ENCODE data around the gene EFNA5. TPM values are rescaled to one million over a fixed set of nuclear protein-coding genes. Genes with fewer than 3 reads are reported as not detected.

EFNA5 gene
- total RNA-seq, 1 donor from 2014 or later = 93.7 TPM

DNA sequence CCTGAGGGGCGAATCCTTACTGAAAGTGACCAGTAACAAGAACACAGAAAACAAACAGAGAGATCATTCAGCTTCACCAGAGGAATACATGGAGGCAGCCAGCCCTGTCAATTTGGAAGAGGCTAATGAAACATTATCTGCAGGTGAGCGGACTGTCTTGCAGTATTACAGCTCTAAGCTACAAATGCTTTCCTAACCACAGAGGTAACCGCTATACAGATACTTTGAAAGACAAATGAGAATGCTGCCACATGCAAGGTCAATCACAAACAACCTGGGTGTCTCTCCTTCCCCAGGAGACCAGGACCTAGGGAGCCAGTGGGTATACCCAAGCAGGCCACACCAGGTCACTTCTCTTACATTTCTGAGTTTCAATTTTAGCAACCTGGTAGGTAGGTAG is 30.2 kb downstream of the EFNA5 start:
- no peak for DNase-seq (ENCODE audit: low read depth in 2 of 2)

DNA sequence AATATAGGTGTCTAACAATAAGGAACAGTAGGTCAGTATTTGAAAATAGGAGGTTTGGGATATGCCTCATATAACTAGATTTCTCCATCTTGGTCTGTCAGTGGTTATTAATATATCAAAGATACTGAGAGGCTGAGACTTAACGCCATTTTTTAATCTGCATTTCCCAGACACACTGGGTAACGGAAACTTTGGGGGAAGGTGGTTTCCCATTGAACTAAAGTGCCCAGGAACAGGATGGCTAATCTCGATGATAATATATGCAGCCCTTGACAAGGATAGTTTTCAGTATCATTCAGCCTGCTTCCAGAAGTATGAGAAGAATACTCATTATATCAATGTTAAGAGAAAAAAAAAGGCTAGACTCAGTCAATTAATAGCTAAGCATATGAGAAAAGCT is 30.7 kb downstream of the EFNA5 start:
- no peak for DNase-seq (ENCODE audit: low read depth in 2 of 2)

DNA sequence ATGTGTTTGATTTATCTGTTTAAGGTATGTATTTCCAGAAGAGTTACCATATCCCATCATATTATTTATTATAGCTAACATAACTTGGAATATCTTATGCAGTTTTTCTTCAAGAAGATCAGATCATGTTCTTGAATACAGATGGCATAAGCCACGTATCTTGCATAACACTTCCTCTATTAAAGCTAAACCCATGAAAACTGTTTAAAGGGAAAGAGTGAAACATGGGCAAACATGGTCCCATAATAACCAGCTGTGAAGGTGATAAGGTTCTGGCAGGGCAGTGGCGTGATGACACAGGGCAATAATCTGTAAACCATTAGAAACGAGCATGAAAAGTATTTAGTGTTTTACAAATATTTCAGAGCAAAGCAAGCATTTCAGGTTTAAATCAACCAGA is 34.2 kb downstream of the EFNA5 start:
- DNase-seq (ENCODE audit: low read depth in 2 of 2) = no peak

DNA sequence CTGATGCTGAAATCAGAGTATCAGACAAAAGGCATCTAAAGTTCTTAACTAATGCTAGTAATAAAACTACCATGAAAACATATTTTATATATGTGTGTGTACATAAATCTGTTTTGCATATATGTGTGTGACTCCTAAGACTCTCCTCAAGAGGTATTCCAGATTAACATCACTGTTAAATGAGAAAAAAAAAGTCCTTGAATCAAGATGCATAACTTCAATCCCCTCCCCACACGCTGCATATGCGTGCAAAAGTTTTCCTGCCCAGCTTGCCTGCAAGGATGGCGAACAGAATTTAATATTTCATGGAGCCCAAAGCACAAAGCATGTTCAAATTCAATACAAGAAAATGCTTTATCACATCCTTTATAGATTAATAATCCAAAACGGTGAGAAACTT is 34.7 kb downstream of the EFNA5 start:
- no peak for DNase-seq (ENCODE audit: low read depth in 2 of 2)

DNA sequence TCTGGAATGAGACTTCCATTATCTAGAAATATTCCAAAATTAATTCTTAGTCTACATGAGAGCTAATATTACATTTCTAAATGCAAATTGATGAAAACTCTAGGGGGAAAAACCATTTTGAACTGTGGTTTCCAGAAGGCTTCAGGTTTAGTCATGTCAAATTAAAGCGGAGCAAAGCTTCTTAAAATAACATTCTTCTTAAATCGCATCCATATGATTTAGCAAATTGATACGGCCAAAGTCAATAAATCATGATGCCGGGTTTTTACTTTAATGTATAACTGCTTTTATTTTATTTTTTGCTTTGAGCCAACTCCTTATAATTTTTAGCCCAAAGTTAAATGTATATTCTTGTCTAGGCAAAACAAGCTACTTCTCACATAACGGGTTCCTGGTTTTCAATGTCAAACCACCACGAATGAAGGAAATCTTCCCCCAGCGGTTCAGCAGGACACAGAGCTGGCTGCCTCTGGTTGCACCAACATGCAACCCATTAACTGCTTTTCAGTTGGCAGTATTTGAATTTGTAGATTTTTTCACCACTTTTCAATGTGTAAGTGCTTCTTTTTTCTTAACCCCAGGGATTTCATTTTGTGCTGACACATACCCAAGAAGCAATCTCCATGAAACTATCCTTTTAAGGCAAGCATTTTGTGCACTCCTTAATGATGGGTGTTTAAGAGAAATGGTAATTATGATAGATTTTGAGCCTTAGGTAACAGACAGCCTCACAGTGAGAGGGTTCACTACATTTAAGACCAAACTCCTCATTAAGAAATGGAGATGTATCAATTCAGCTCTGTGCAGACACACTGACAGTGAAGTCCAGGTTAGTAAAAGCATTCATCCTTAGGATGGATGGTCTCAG is 35.5 kb downstream of the EFNA5 start:
- DNase-seq (ENCODE audit: low read depth in 2 of 2) = no peak

DNA sequence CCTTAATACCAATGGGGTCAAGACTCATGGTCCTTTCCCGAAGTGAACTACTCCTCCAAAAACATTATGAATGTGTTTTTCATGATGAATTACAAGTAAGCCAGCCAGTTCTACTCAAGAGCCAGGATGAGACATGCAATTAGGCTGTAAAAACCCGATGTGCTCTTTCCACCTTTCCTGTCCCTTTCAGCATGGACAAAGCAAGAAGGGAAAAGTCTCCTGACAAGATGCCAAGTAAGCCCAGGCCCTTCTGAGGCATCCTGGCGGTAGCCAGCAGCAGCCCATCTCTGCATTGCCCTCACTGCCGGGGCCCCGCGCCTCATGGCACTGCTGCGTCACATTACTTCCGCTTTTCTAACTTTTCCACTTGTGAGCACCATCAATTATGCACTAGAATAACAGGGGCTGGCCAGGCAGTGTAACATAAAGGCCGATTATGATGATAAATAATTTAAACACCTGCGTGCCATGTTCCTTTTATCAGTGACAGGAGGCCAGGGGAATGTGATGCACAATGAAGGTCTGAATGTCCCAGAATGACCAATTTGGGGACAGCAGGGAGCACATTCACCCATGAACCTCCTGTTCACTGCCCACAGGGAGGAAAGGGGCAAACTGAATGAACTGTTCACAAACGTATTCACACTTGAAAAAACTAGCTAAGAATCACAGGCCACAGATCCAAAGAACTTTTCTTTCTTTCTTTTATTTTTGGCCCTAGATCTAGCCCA is 37.4 kb downstream of the EFNA5 start:
- no peak for DNase-seq (ENCODE audit: low read depth in 2 of 2)

DNA sequence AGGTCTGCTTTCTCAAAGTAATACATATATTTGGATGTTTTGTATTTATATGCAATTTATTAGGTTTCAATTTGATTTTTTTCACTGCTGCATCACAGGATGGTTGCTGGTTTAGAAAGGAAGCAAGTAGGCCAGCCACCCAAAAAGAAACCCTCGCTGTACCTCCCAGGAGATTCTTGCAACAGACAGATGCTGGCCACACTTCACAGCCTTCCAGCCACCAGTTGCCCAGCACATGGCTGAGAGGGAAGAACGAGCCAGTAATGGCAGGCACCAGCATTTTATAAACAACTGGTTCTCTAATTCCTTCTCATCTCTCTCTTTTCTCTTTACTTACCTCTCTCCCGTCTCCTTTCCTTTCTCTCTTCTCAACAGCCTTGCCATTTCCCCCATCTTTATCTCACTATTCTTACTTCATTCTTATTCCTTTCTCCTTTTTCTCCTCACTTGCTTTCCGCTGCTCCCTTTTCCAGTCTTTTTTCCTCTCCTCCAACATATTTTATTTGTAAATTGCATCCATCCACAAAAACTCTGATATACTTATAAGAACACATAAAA is 38.9 kb downstream of the EFNA5 start:
- no peak for DNase-seq (ENCODE audit: low read depth in 2 of 2)

DNA sequence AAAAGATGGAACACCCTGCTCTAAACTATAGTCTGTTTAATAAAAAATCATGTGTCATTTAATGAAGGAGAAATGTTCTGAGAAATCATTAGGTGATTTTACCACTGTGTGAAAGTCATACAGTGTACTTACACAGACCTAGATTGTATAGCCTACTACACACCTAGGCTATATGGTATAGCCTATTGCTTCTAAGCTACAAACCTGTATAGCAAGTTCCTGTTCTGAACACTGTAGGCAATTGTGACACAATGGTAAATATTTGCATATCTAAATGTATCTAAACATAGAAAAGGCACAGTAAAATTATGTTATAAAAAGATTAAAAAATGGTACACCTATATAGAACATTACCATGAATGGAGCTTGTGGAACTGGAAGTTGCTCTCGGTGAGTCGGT is 40.6 kb downstream of the EFNA5 start:
- DNase-seq (ENCODE audit: low read depth in 2 of 2) = no peak

DNA sequence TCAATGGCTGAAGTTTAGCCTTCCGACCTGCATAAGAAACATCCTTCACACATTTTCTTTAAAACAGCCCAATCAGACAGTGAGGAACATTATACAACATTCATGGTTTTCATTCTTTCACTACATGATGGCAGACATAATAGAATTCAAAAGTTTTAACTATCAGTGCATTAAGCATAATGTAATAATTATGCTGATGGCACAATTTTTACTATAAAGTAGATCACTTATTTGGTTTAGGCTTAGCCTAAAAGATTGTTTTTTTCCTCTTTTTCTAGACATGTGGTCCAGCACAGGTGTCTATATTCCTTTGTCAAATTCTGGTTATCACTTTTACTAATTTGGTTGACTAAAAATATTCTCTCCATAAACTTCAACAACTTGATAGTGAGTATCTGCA is 46.5 kb downstream of the EFNA5 start:
- DNase-seq (ENCODE audit: low read depth in 2 of 2) = no peak

DNA sequence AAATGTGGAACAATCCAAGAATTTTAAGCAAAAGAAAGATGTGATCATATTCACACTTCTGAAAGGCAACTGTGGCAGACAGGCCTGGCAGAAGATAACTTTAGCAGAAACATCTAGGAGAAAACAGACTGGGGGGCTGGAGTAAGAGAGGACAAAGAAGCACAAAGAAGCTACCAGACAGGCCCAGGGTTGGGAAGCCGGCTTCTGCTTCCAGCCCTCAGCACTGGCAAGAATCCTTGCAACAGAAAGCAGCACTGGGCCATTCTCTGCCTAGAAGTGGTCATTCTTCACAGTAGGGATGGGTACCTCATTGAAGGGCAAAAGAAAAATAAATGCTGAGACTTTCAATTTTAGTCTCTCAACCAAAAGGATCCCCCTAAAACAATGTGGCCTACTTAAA is 49.6 kb downstream of the EFNA5 start:
- no peak for DNase-seq (ENCODE audit: low read depth in 2 of 2)

DNA sequence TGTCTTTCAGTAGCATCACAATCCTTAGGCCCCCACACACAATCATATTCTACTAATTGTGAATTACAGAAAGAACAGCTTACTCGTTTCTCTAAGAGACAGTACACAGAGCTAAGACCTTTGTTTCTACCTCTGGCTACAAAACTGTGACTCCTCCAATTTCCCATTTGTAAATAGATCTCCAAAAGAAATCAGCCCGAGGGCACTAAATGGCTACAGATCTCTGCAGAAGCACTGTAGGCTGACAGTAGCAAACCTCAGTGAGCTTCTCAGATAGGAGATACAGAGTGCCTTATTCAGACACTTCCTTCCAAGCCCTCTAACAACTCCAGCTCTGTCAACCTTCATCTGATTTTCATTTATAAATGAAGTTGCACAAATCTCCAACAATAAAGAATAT is 51.0 kb downstream of the EFNA5 start:
- no peak for DNase-seq (ENCODE audit: low read depth in 2 of 2)

DNA sequence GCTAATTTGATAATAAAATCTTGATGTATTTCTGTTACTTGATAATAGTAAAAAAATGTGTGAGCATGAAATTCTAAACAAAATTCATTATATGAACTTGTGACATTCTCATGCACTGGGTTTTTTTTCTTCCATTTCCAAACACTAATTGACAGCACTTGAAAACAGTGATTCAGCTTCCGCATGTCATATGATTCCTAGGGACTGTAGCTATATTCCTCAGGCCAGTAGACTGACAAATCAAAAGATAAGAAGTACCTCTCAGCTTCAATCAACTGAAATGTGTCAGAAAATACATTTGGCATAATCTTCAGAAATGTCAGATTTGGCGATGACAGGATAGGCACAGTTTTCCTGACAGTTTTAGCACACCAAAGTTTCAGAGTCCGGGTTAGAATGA is 52.5 kb downstream of the EFNA5 start:
- peak; percentile 9 to 28 for DNase-seq (ENCODE audit: low read depth in 2 of 2)

DNA sequence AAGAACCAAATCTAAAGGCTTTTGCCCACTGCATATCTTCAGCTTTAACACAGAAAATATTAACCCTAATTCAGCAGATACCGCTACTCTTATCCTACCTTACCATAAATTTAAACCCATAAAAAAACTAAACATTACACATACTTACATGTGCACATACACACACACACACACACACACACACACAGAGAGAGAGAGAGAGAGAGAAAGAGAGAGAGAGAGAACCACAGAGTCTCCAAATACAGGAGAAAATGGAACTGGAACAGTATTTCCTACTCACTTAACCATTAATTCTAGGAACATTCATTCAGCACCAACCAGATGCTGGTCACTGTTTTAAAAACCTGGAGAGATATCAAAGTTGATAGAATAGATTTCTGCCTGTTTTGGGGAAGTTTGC is 53.7 kb downstream of the EFNA5 start:
- no peak for DNase-seq (ENCODE audit: low read depth in 2 of 2)

DNA sequence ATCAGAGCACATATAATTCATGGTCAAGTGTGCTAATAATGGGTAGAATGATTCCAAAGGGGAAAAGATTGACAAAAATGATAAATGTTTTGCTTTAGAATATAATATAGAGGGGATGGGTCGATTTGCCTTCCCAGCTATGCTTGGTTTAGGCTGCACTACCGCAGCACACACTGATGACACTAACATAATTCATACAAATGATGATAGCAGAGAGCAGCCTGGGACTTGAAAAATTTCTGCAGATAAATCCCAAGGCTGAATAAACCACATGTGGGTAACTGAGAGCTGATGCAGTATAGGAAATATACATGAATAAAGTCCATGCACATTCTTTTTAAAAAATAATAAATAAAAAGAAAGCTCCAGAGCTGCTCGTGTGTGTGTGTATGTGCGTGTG is 54.5 kb downstream of the EFNA5 start:
- DNase-seq (ENCODE audit: low read depth in 2 of 2) = no peak

DNA sequence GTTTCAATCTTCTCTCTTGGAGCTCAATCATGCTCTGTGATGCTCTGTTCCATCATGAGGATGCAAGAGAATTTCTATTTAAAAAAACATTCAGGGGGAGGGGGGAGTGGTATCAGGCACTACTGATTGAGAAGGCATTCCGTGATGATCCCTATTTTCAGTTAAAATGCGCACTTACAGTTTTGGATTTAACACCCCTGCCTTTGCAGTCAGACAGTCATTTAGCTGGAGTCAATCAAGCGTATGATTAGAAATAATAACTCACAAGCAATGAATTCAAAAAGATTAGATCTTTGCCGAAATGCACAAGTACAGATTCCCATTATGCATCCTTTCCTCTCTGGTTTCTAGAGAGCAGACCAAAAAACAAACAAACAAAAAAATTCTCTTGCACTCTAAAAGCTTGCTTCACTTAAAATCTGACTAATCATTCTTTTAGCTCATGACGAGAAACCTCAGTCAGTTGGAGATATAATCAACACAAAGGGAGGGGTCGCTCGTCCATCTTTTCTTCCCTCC is 55.4 kb downstream of the EFNA5 start:
- DNase-seq (ENCODE audit: low read depth in 2 of 2) = no peak

DNA sequence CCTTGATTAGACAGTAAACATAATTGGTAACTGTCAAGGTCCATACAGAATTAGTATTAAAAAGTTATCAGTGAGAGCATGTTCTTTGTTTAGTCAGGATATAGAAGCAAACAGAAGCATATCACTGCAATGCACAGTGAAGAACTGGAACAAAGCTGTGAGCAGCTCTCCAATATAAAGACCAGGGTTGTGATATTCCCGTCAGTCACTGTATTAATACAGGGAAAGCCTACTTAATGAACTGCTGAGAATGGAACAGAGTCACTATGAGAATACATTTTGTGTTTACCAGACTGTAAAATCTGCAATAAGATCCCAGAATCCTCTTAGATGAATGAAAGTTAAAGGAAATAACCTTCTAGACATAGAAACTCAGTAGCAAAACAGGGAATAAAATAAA is 58.2 kb downstream of the EFNA5 start:
- DNase-seq (ENCODE audit: low read depth in 2 of 2) = no peak

DNA sequence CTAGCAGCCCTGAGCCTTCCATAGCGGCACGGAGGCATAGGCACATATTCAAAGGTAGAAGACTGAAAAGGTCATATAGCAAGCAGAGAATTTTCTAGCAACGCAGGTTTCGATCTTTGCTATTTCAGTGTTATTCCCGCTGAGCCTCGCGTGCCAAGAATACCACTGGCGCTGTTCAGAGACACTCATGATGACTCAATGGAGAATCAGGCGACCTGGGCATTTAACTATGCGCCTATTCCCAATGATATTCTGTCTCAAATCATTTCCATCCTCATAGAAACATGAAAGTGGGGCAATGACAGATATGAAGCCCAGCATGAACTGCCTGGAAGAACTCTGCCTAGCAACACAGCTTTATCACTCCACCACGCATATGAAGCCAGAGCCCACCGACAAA is 59.9 kb downstream of the EFNA5 start:
- no peak for DNase-seq (ENCODE audit: low read depth in 2 of 2)

DNA sequence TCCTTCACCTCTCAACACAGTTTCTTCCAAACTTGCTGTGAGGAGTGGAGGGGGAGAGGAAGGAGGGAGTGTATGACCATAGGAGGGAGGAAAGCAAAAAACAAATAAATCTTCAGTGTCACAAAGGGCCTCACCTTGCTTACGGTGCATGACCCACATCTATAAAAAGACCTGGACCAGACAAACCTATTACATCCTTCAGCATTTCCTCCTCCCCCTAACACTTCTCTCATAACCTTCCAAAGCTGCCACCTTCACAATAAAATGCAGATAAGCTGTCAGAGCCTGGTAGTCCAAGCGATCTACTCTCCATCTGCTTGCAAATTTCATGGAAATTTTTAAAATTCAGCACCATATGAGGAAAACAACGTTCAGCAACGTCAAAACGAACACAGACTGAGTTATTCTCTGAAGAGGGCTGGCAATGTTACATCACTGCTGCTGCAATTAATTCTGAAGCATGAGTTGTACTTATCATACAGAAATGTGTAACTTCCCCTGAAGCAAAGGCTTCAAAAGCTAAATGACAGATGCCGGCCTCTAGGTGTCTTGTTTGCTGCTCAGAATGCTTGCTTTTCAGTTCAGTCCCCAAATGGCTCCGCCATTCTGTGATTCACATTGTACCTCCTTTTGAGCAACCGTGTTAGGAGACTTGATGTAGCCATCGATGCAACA is 62.9 kb downstream of the EFNA5 start:
- DNase-seq (ENCODE audit: low read depth in 2 of 2) = no peak

DNA sequence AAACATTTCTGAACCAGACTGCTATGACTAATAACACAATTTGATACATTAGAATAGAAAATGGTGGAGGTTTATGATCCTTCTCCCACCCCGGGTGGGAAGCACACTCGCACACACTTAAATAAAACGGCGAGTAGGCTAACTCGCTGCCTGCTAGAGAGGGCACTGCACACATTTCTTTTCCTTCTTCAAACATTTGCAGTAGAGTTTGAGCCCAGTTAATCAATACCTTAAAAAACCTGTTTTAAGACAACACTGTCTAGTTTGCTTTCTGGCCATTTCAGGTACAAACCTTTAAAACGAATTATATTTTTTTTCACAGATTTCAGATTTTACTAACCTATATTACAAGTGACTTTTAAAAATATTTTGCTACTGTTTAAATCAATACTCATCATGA is 63.5 kb downstream of the EFNA5 start:
- no peak for DNase-seq (ENCODE audit: low read depth in 2 of 2)

DNA sequence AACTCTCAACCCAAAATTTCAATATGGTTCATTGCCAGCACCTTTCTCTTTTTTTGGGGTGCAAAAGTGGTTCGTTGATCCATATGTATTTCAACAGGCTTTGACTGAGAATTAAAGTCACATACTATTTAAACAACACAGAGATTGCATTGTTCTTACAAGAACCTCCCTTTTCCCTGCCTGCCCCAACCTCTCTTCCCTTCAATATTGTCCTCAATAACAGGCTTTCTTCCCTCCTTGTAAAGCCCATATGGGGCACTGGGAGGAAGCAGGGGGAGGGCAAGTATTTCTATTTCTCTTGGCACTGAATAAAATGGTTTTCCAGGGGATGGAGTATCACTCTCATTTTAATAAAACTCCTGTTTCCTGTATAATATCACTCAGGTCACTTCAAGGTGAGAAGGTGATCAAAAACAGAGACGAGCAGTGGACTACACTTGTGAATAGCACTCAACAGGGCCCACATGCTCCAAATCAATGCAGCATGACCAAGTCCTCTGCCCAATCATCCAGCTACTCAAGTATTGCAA is 65.1 kb downstream of the EFNA5 start:
- DNase-seq (ENCODE audit: low read depth in 2 of 2) = peak in 1 of 2 donors; percentile 64

DNA sequence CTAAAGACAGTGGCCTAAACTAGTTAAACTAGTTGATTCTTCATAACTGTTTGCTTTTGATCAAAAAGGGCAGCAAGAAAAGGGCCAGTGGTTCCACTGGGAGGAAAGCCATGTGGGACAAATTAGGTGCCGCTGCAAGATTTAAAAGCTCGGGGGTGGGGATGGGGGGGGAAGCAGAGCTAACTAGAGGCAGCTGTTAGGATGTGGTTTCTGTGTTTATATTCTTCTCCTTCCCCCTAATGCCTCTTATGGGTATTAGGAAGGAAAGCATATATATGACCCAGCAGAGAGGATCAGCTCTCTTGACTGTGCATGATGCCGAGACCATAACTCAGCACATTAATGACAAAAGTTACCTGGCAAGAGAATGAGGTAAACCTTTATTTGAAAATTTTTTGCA is 65.7 kb downstream of the EFNA5 start:
- DNase-seq (ENCODE audit: low read depth in 2 of 2) = no peak
